GM12892 (cell line): ENCODE data around the gene PRLR.

Experiments used
- POLR2A ChIP-seq: IDR thresholded peaks from 2 replicates; pipeline ENCODE4 v1.6.1; 2011; ENCODE audit warnings: low read depth, low read length, control low read depth
- POLR2AphosphoS5 ChIP-seq: IDR thresholded peaks from 2 replicates; pipeline ENCODE4 v1.6.1; 2011; ENCODE audit warnings: low read depth, low read length, control low read depth

GRCh38 chr5:35203403-35203802 lies 26.9 kb downstream of the PRLR start:
- TF ChIP-seq POLR2A (no peak), POLR2AphosphoS5 (no peak)
